GM08714 (cell line): ENCODE results near the gene DZIP1L.
"Not testable (repeated sequence)": the region's sequence is repeated elsewhere in the genome, so short reads cannot be mapped to it uniquely, and the experiment has no call there.

ENCODE experiments used
- H3K4me3 ChIP-seq: fragments of 200-500 bp; sonication (Bioruptor generic); 2 replicates; pipeline ENCODE4 v1.5.1; 2014; ENCODE audit warnings: mild to moderate bottlenecking, low read length, inconsistent platforms
- ZNF274 ChIP-seq: IDR thresholded peaks from 2 replicates; pipeline ENCODE4 v1.6.1; 2012; ENCODE audit warnings: mild to moderate bottlenecking, low read depth, low read length

Gene DZIP1L, protein sequence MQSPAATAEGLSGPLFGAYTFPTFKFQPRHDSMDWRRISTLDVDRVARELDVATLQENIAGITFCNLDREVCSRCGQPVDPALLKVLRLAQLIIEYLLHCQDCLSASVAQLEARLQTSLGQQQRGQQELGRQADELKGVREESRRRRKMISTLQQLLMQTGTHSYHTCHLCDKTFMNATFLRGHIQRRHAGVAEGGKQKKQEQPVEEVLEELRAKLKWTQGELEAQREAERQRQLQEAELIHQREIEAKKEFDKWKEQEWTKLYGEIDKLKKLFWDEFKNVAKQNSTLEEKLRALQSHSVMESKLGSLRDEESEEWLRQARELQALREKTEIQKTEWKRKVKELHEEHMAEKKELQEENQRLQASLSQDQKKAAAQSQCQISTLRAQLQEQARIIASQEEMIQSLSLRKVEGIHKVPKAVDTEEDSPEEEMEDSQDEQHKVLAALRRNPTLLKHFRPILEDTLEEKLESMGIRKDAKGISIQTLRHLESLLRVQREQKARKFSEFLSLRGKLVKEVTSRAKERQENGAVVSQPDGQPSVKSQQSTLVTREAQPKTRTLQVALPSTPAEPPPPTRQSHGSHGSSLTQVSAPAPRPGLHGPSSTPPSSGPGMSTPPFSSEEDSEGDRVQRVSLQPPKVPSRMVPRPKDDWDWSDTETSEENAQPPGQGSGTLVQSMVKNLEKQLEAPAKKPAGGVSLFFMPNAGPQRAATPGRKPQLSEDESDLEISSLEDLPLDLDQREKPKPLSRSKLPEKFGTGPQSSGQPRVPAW

DNA sequence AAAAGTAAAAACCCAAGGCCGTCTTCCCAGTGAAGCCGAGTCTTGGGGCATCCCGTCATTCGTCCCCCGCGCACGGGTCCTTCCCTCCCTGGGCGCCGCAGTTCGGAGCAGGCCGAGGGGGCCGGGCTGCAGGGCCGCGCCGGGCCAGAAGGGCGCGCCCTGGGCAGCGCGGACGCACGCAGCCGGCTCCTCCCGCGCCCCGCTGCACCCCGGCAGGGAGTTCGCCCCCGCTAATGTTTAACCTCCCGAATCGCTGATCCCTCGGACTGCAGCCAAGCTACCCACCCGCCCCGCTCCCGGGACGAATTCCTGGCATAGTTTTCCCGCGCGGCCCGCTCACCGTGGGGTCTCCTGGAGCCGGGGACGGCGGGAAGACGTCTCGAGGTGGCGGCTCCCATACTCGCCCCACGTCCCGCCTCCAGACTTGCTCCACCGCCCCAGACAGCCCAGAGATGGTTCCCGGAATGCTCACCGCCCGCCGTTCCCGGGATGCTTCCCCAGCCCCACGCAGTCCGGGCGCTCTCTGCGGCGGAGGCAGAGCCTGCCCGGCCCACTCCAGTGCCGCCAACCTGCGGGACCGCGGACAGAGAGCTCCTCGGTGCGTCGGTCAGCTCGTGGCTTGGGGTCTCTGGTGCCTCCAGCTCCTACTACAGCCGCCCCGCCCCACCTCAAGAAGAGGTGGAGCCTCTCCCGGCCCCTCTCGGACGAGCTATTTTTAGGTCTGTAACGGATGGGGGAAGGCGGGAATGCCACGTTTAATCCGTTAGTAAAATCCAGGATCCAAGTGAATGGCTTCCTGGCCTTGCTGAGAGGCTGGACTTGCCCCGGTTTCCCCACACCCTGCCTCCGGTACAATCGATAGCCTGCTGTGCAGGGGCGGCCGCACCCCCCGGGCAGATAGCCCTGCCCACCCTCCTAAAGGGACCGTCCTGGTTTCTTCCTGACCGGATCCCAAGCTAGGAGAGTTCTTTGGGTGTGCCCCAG lies at the start of gene DZIP1L:
DZIP1L (minus strand) TSS at position 621 of the 984 bp plus-strand sequence. CDS start 11,637 bp downstream, outside the sequence.
- peak within 1 kb of the TSS; percentile 53; the same call in 1 of the 2 replicates for H3K4me3 ChIP-seq
- no peak for TF ChIP-seq ZNF274

DNA sequence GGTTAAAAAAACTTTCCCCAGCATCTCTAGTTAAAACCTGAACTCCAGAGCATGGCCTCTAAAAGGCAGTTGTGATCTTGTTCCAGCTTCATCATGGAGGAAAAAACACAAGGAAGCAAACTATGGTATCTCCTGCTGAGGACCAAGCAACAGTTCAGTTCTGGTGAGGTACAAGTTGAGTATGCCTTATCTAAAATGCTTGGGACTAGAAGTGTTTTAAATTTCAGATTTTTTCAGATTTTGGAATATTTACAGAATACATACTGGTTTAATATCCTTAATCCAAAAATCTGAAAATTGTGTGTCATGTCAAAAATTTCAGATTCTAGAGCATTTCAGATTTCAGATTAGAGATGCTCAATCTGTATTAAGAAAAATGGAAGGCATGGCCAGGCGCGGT lies 49.7 kb upstream of the DZIP1L start:
- H3K4me3 ChIP-seq: no peak overlapping the region
- no peak for TF ChIP-seq ZNF274

DNA sequence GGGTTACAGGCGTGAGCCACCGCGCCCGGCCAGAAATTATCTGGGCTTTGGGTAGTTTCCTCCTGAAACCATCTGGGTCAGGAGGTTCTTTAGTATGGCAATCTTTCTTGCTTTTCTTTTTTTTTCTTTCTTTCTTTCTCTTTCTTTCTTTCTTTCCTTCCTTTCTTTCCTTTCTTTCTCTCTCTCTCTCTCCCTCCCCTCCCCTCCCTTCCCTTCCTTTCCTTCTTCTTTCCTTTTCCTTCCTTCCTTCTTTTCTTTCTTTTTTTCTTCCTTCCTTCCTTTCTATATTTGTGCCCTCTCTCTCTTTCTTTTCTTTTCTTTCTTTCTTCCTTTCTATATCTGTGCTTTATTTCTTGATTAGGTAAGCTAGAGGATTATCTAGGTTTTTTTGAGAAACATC lies 42.3 kb upstream of the DZIP1L start:
- H3K4me3 ChIP-seq: no peak overlapping the region
- no peak for TF ChIP-seq ZNF274

DNA sequence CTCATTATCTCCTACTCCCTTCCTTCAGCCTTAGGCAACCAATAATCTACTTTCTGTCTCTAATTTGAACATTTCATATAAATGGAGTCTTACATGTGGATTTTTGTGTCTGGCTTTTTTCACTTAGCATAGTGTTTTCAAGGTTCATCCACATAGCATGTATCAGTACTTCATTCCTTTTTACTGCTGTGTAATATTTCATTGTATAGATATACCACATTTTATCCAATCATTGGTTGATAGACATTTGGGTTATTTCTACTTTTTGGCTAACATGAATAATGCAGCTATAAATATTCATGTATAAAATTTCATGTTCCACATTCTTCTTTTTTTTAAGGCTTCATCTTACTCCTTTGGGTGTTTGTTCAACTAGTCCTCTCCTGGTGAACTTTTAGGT lies 39.1 kb upstream of the DZIP1L start:
- TF ChIP-seq ZNF274: no peak
- H3K4me3 ChIP-seq: no peak overlapping the region

DNA sequence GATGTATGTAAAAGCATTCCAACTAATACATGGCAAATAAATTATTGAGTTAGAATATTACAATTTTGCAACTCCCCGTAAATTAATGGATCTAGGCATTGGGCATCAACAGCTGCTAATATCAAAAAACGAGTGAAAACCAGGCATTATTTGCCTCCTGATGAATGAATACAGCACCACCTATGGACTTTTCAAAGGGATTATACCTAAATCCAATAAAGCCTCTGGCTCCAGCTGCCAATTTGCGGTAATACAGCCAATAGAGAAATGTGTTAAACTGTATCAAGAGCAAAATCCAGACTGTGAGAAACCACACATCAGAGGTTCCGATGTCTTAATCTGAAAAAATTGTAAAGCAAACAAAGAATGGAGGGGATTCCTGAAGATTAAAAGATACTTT lies 33.1 kb upstream of the DZIP1L start:
- no peak overlapping the region for H3K4me3 ChIP-seq
- TF ChIP-seq ZNF274: no peak

DNA sequence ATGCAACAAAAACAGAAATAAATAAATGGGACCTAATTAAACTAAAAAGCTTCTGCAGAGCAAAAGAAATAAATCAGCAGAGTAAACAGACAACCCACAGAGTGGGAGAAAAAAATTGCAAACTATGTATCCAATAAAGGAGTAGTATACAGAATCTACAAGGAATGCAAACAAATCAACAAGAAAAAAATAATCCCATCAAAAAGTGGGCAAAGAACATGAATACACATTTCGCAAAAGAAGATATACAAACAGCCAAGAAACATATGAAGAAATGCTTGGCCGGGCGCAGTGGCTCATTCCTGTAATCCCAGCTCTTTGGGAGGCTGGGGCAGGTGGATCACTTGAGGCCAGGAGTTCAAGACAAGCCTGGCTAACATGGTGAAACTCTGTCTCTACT lies 26.8 kb upstream of the DZIP1L start:
- not testable (repeated sequence) for H3K4me3 ChIP-seq

DNA sequence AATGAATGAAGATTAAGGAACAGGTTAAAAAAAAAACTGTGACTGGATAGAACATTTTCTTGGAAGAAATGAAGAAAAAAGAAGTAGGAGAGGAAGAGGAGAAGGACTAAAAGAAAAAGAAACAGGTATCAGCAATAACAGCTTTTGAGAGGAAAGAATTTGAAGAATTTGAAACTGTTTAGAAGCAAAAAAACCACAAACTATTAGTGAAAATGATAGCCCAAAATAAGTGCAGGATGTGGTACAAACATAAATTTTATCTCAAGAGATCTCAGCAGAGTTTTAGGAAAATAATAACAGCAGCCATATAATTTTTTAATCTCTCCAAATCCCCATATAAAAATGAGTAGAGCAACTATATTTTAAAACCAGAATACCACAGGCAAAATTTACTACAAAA lies 25.5 kb upstream of the DZIP1L start:
- no peak for TF ChIP-seq ZNF274
- H3K4me3 ChIP-seq: no peak overlapping the region

DNA sequence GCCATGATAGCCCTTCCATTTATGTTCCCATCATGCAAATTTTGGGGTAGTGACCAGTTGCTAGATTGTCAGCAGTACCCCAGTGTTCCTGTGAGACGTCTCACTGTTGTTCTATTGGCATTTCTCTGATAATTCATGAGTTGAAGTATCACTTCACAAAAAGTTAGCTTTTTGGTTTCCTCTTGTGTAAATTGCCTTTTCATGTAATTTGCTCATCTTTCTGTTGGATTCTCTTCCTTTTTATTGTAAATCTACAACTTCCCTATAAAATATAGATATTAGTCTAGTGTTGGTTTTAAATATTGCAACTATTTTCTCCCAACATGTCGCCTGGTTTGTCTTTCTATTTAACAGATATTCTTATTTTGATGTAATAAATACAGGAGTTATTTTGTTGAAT lies 24.3 kb upstream of the DZIP1L start:
- no peak for TF ChIP-seq ZNF274
- no peak overlapping the region for H3K4me3 ChIP-seq

DNA sequence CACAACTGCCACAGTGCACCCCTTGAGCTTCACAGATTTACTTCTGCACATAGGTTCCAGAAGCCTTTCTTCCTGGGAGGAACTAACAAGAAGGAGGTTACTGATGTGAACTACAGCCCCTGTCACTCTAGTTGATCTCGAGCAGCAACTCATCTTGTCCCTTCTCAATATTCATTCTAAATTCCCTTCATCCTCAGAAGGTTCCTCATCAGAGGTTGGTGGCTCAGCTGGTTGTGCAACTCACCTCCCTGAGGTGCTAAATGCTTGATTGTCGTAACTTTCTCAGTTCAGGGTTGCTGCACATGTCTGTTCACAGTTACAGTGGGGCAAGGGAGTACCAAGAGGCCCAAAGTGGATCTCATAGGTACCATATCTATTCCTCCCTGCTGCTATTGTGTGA lies 22.5 kb upstream of the DZIP1L start:
- TF ChIP-seq ZNF274: no peak
- no peak overlapping the region for H3K4me3 ChIP-seq

DNA sequence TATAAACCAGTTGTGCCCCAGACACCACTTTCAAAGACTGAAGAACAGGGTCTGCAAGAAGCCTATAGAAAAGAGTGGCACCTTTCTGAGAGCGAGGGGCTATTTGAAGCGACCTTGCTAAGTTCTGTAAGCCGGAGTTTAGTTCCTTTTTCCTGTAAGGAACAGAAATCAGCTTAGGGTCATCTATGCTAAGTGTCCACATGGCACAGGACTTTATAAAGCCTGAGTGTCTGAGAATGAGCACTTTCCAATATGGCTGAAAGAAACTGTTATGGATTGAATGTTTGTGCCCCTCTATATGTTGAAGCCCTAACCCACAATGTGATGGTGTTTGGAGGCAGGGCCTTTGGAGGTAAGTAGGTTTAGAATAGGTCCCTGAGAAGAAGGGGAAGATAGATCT lies 20.8 kb upstream of the DZIP1L start:
- no peak for TF ChIP-seq ZNF274
- no peak overlapping the region for H3K4me3 ChIP-seq

DNA sequence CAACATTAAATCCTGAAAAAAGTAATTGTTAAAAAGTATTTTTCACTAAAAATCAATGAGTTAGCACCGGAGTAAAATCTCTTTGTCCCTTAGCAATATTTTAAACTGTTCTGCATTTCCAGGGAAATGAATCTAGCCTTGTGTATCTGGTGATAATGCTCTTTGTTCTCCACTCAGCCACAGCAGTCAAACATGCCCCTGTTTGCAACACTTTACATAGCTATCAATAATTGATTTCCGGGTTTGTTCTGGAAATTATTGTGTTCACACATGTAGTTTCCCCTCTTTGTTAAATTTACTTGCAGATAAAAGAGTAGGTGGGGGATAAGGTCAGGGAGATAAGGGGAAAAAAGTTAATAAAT lies 20.4 kb upstream of the DZIP1L start:
- H3K4me3 ChIP-seq: no peak overlapping the region
- TF ChIP-seq ZNF274: no peak

DNA sequence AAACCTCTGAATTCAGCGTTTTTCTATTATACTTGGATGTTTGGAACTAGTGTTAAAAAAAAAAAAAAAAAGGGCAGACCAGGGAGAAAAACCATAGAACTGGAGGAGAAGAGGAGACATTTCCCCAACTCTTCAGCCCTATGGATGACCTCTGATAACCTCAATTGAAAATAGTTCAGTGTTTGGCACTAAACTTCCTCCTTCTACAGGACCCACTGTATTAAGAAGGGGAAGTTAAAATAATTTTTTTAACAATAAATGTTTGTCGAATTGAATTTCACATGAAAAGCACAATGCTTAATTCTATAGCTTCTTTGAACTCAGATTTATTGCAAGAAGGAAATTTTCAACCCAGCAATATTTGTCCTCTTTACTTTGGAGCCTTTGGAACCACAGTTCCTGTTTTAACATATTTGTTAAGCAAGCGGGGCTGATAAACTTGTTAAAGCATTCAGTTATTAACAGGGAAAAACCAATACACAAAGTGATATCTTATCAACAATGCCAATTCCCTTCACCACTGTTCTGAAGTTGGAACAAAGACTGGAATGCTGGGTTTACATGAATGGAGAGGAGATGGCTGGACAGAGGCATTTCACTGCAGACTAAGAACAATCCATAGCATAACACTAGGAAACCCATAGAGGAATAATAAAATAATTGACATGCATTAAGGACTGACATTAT lies 19.9 kb upstream of the DZIP1L start:
- no peak overlapping the region for H3K4me3 ChIP-seq
- TF ChIP-seq ZNF274: no peak

DNA sequence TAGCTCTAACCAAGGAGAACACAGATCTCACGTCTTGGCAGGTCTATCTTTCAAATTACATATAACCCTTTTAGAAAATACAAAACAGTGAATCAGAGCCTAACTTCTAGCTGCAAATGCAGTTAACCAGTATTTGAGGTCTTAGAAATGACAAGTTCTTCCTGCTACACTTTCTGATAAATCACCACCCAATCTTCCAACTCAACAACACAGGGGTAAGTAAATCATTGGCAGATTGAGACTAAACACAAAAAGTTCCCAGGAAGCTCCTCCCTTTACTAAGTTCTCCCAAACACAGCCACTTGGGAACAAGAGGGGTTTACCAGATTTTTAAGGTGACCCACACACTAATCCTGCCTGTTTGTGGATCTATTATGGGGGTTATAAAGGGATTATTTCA lies 16.8 kb upstream of the DZIP1L start, which contains the start of gene A4GNT:
A4GNT (minus strand) TSS at position 152 of the 400 bp plus-strand sequence. CDS start 1,134 bp downstream, outside the sequence.
- no peak within 1 kb of the TSS for H3K4me3 ChIP-seq
- no peak for TF ChIP-seq ZNF274
